ENCODE measurements around the gene CREBRF. TPM values are rescaled to one million over a fixed set of nuclear protein-coding genes. Genes with fewer than 3 reads are reported as not detected.

The CREBRF gene
- total and polyA plus RNA-seq, 2 of the 8 experiments (the other 6 are each of a cell fraction or from before 2014, with no cell fraction given): 1.2 to 4.7 TPM

DNA sequence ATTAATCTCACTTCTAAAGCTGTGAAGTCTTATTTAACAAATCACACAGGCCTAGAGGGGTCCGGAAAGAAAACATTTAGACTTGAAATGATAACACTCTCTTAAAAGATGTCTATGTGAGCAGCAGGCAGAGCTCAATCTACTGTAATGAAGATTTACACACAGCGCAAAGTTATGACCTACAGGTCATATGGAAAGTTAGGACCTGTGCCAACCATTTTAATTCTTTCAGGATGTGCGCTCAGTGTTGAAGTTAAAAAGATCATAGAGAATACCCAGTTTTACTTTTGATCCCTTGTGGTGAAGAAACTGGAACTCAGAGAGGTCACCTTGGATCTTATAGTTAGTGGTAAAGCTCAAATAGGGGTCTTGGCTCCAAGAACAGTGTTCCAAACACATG, 3.1 kb upstream of the CREBRF start:
- H3K4me1 ChIP-seq (replicated peaks in 1 of 4; ENCODE audit: control insufficient read depth in 3 of 4, insufficient read depth in 4 of 4, low read length in 3 of 4): peaks cover 0 to 8% (median 4%) of the 10 kb centered on the region in 4 experiments; a peak in 4 of 7 replicates
- H4K20me1 ChIP-seq (replicated peaks in 1 of 2; ENCODE audit: control insufficient read depth in 1 of 2, insufficient read depth in 2 of 2, low read length in 2 of 2): no peaks in the 10 kb centered on the region
- 84% methylated on average over 3 of the region's 3 CpGs; no CpG with 5 or more reads in 1 of the 2 experiments for WGBS, 2 experiments (ENCODE audit: extremely low coverage in 1 of 2, insufficient coverage in 1 of 2, insufficient read length in 1 of 2, insufficient replicate concordance in 2 of 2, low coverage in 1 of 2, low lambda C conversion rate in 2 of 2, missing lambda C conversion rate in 1 of 2)
- no peak overlapping the region for H2BK120ac ChIP-seq (replicated peaks; ENCODE audit: low read depth, low read length)
- no peak overlapping the region for H3K14ac ChIP-seq (ENCODE audit: insufficient read length)
- no peak overlapping the region for H2BK5ac ChIP-seq (ENCODE audit: low read depth, low read length)
- no peak overlapping the region for H4K91ac ChIP-seq (replicated peaks; ENCODE audit: insufficient read length, low read length)
- H3K79me2 ChIP-seq (ENCODE audit: control insufficient read depth in 1 of 2, insufficient read depth in 2 of 2, low read length in 2 of 2): peaks cover 0 to under 1% of the 10 kb centered on the region in 2 experiments; a peak in 1 of 4 replicates
- no peak for DNase-seq (ENCODE audit: low read depth in 1 of 2, low spot score in 2 of 2)
- no peak overlapping the region for H3K9ac ChIP-seq (replicated peaks in 1 of 4; ENCODE audit: extremely low read depth in 1 of 4, low read depth in 3 of 4, low read length in 3 of 4)
- no peak overlapping the region for H3K4me2 ChIP-seq (ENCODE audit: insufficient read depth in 1 of 2, low read depth in 2 of 2, low read length in 2 of 2)
- ChIA-PET POLR2A (ENCODE audit: partially characterized antibody) (no interaction called here), CTCF (ENCODE audit: partially characterized antibody) (interaction anchor here (1.0 to 1.4 kb wide), 3 partner anchors 43 to 281 kb away, joined by 3 to 4 read pairs (median 3); no protein-coding TSS in a partner anchor)
- H3K56ac ChIP-seq (replicated peaks; ENCODE audit: insufficient read length, low read depth, low read length): no peak overlapping the region
- no peak overlapping the region for H2AFZ ChIP-seq (ENCODE audit: low read length)
- H3K4ac ChIP-seq (replicated peaks; ENCODE audit: insufficient read length, low read depth, low read length): no peak overlapping the region
- no peak overlapping the region for H2AK5ac ChIP-seq (ENCODE audit: low read depth, low read length)
- H3K27ac ChIP-seq (ENCODE audit: low read depth, low read length): no peak overlapping the region
- H2BK12ac ChIP-seq (ENCODE audit: low read depth, low read length): no peak overlapping the region
- H3K4me3 ChIP-seq (ENCODE audit: extremely low read depth in 1 of 4, insufficient read depth in 2 of 4, low read depth in 3 of 4, low read length in 4 of 4): no peak overlapping the region
- no peaks in the 10 kb centered on the region for H3K9me3 ChIP-seq (ENCODE audit: insufficient read depth in 2 of 2, low read depth in 1 of 2, low read length in 1 of 2)
- H4K8ac ChIP-seq (ENCODE audit: extremely low read depth, insufficient read depth, low read length): no peak overlapping the region
- H4K5ac ChIP-seq (ENCODE audit: insufficient read length, low read depth, low read length): no peak overlapping the region
- H2BK15ac ChIP-seq (ENCODE audit: low read length): no peak overlapping the region
- no peaks in the 10 kb centered on the region for H3K79me1 ChIP-seq (ENCODE audit: low read depth, low read length)
- no peaks in the 10 kb centered on the region for H3K36me3 ChIP-seq (ENCODE audit: control insufficient read depth in 2 of 4, insufficient read depth in 4 of 4, low read length in 3 of 4)
- H3K23ac ChIP-seq (ENCODE audit: insufficient read length): no peak overlapping the region
- H3K23me2 ChIP-seq (ENCODE audit: low read depth, low read length): peaks cover 11% of the 10 kb centered on the region
- FAIRE-seq: no peak
- H3K18ac ChIP-seq (ENCODE audit: extremely low read depth, low read length): no peak overlapping the region
- no peaks in the 10 kb centered on the region for H3K27me3 ChIP-seq (replicated peaks in 1 of 4; ENCODE audit: control insufficient read depth in 3 of 4, extremely low read depth in 1 of 4, insufficient read depth in 3 of 4, low read length in 3 of 4)
- no peak for TF ChIP-seq GTF2F1 (IDR thresholded peaks at IDR 0.05; ENCODE audit: borderline replicate concordance, low read depth, low read length)
- no peak for TF ChIP-seq TAF7 (optimal IDR thresholded peaks at IDR 0.05; ENCODE audit: borderline replicate concordance, low read depth, low read length)
- no peak for TF ChIP-seq SIRT6 (IDR thresholded peaks at IDR 0.05; ENCODE audit: low read length)
- no peak for TF ChIP-seq KDM5A (IDR thresholded peaks at IDR 0.05; ENCODE audit: low read length)
- no peak for TF ChIP-seq TEAD4 (IDR thresholded peaks at IDR 0.05; ENCODE audit: low read depth, low read length)
- no peak for TF ChIP-seq SRF (IDR thresholded peaks at IDR 0.05; ENCODE audit: low read depth, low read length)
- TF ChIP-seq EP300 (IDR thresholded peaks at IDR 0.05; ENCODE audit: borderline replicate concordance in 1 of 2, low read depth in 2 of 2, low read length in 2 of 2): no peak
- no peak overlapping the region for H2BK20ac ChIP-seq (ENCODE audit: low read length)

Measured in H1 (cell line).